Inflammatory macrophage (primary cell): Measurements from ENCODE around the gene NCAPG2.

Experiments
- DNase-seq, 2 donors: peaks; one replicate each; pipeline ENCODE4 v3.0.0-alpha.2; 2020 to 2022

The NCAPG2 gene

GRCh38 chr7:158732494-158733219 is 28.1 kb upstream of the NCAPG2 start:
- DNase-seq, result no peak

GRCh38 chr7:158731761-158732160 is 27.2 kb upstream of the NCAPG2 start:
- DNase-seq, result no peak

- peak in 1 of 2 donors; percentile 20 for DNase-seq
Observed at GRCh38 chr7:158730383-158731346, 26.1 kb upstream of the NCAPG2 start.

- no peak for DNase-seq
Observed at GRCh38 chr7:158729646-158730382, 25.2 kb upstream of the NCAPG2 start.

GRCh38 chr7:158728911-158729645 is 24.5 kb upstream of the NCAPG2 start:
- DNase-seq, result no peak

GRCh38 chr7:158727690-158728089 is 23.1 kb upstream of the NCAPG2 start:
- no peak for DNase-seq

- no peak for DNase-seq
Observed at GRCh38 chr7:158726277-158726807, 21.7 kb upstream of the NCAPG2 start.

GRCh38 chr7:158725506-158725800 is 20.8 kb upstream of the NCAPG2 start:
- DNase-seq, result no peak

GRCh38 chr7:158724658-158725505 is 20.3 kb upstream of the NCAPG2 start:
- no peak for DNase-seq

GRCh38 chr7:158723714-158724385 is 19.2 kb upstream of the NCAPG2 start:
- DNase-seq, result no peak

GRCh38 chr7:158723266-158723665 is 18.7 kb upstream of the NCAPG2 start:
- DNase-seq, result no peak

- DNase-seq, result no peak
Observed at GRCh38 chr7:158722574-158723237, 18.1 kb upstream of the NCAPG2 start.

GRCh38 chr7:158720112-158720511 is 15.5 kb upstream of the NCAPG2 start:
- DNase-seq, result no peak

GRCh38 chr7:158716802-158717201 is 12.2 kb upstream of the NCAPG2 start:
- DNase-seq, result no peak

GRCh38 chr7:158710651-158711102 is 6.1 kb upstream of the NCAPG2 start:
- DNase-seq, result peak; percentile 96 to 97

GRCh38 chr7:158707610-158708009 is 3.0 kb upstream of the NCAPG2 start:
- peak; percentile 25 to 32 for DNase-seq

- DNase-seq, result no peak
Observed at GRCh38 chr7:158706710-158707590, 2.3 kb upstream of the NCAPG2 start.

- DNase-seq, result peak; percentile 58 to 73
Observed at GRCh38 chr7:158706273-158706704, 1.7 kb upstream of the NCAPG2 start.
